ENCODE results near the gene C22orf15. TPM values are rescaled to one million over a fixed set of nuclear protein-coding genes. Genes with fewer than 3 reads are reported as not detected.

Gene C22orf15
- total and polyA plus RNA-seq, 4 donors: 0.03 to 0.17 (median 0.12) TPM

- TF ChIP-seq, protein P1, sequence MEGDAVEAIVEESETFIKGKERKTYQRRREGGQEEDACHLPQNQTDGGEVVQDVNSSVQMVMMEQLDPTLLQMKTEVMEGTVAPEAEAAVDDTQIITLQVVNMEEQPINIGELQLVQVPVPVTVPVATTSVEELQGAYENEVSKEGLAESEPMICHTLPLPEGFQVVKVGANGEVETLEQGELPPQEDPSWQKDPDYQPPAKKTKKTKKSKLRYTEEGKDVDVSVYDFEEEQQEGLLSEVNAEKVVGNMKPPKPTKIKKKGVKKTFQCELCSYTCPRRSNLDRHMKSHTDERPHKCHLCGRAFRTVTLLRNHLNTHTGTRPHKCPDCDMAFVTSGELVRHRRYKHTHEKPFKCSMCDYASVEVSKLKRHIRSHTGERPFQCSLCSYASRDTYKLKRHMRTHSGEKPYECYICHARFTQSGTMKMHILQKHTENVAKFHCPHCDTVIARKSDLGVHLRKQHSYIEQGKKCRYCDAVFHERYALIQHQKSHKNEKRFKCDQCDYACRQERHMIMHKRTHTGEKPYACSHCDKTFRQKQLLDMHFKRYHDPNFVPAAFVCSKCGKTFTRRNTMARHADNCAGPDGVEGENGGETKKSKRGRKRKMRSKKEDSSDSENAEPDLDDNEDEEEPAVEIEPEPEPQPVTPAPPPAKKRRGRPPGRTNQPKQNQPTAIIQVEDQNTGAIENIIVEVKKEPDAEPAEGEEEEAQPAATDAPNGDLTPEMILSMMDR (IDR thresholded peaks at IDR 0.05; ENCODE audit: low read depth, low read length, missing input control): no peak
- TF ChIP-seq EGR1 (IDR thresholded peaks at IDR 0.05; ENCODE audit: low read depth in 2 of 2) (no peak), JUND (IDR thresholded peaks at IDR 0.05) (no peak)
- TF ChIP-seq, protein P2, sequence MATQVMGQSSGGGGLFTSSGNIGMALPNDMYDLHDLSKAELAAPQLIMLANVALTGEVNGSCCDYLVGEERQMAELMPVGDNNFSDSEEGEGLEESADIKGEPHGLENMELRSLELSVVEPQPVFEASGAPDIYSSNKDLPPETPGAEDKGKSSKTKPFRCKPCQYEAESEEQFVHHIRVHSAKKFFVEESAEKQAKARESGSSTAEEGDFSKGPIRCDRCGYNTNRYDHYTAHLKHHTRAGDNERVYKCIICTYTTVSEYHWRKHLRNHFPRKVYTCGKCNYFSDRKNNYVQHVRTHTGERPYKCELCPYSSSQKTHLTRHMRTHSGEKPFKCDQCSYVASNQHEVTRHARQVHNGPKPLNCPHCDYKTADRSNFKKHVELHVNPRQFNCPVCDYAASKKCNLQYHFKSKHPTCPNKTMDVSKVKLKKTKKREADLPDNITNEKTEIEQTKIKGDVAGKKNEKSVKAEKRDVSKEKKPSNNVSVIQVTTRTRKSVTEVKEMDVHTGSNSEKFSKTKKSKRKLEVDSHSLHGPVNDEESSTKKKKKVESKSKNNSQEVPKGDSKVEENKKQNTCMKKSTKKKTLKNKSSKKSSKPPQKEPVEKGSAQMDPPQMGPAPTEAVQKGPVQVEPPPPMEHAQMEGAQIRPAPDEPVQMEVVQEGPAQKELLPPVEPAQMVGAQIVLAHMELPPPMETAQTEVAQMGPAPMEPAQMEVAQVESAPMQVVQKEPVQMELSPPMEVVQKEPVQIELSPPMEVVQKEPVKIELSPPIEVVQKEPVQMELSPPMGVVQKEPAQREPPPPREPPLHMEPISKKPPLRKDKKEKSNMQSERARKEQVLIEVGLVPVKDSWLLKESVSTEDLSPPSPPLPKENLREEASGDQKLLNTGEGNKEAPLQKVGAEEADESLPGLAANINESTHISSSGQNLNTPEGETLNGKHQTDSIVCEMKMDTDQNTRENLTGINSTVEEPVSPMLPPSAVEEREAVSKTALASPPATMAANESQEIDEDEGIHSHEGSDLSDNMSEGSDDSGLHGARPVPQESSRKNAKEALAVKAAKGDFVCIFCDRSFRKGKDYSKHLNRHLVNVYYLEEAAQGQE (IDR thresholded peaks at IDR 0.05): no peak
Measured at GRCh38 chr22:23803001-23803819, 40.4 kb downstream of the C22orf15 start (continued).

- Histone ChIP-seq H3K4me3 (ENCODE audit: low read depth in 1 of 3, low read length in 3 of 3) (no peak overlapping the region), H3K27ac (ENCODE audit: low read depth in 1 of 2, low read length in 2 of 2) (no peak overlapping the region), H3K9me3 (ENCODE audit: control insufficient read depth in 4 of 4, low read length in 3 of 4) (no peaks in the 10 kb centered on the region), H3K36me3 (ENCODE audit: control insufficient read depth in 4 of 4, insufficient read depth in 3 of 4, low read depth in 1 of 4, low read length in 3 of 4) (peaks cover 9 to 51% (median 25%) of the 10 kb centered on the region in 4 donors), H3K27me3 (ENCODE audit: control insufficient read depth in 4 of 4, insufficient read depth in 4 of 4, low read length in 3 of 4) (no peaks in the 10 kb centered on the region), H3K4me1 (ENCODE audit: control insufficient read depth in 4 of 4, insufficient read depth in 4 of 4, low read length in 3 of 4) (peaks cover 3 to 12% (median 9%) of the 10 kb centered on the region in 4 donors), H3K9ac (ENCODE audit: low read depth in 1 of 2, low read length in 2 of 2) (no peak overlapping the region)
- TF ChIP-seq HNF4A (conservative IDR thresholded peaks at IDR 0.05): no peak
- no peak for TF ChIP-seq TAF1 (conservative IDR thresholded peaks at IDR 0.05)
- no peak for TF ChIP-seq SP1 (IDR thresholded peaks at IDR 0.05)
- no peak for TF ChIP-seq FOXA2 (IDR thresholded peaks at IDR 0.05)
- no peak for TF ChIP-seq RAD21 (IDR thresholded peaks at IDR 0.05)
- TF ChIP-seq FOXA1 (IDR thresholded peaks at IDR 0.05): no peak
- TF ChIP-seq ZBTB33 (IDR thresholded peaks at IDR 0.05): no peak
- TF ChIP-seq GABPA (IDR thresholded peaks at IDR 0.05 in 1 of 2, conservative IDR thresholded peaks at IDR 0.05 in 1 of 2): no peak
- TF ChIP-seq EGR1 (IDR thresholded peaks at IDR 0.05; ENCODE audit: low read depth in 2 of 2): no peak
- TF ChIP-seq, protein P1 (IDR thresholded peaks at IDR 0.05; ENCODE audit: low read depth, low read length, missing input control): no peak
- TF ChIP-seq NR2F2 (IDR thresholded peaks at IDR 0.05): no peak
- no peak for TF ChIP-seq RXRA (IDR thresholded peaks at IDR 0.05)
- TF ChIP-seq YY1 (IDR thresholded peaks at IDR 0.05): no peak
- no peak for TF ChIP-seq HNF4G (IDR thresholded peaks at IDR 0.05)
- TF ChIP-seq, protein P2 (IDR thresholded peaks at IDR 0.05): no peak
- TF ChIP-seq ATF3 (IDR thresholded peaks at IDR 0.05): no peak
- TF ChIP-seq JUND (IDR thresholded peaks at IDR 0.05): no peak
- TF ChIP-seq MAX (IDR thresholded peaks at IDR 0.05): no peak
- DNase-seq (ENCODE audit: low spot score): no peak
- WGBS: 77% methylated on average over 12 of the region's 12 CpGs
Measured at GRCh38 chr22:23804781-23805291, 42.0 kb downstream of the C22orf15 start.
